Measurements from ENCODE around the gene PRMT5. TPM values are rescaled to one million over a fixed set of nuclear protein-coding genes. Genes with fewer than 3 reads are reported as not detected.

Gene PRMT5
- total RNA-seq, 4 donors from 2014 or later, result 67.2 to 83.2 (median 78.6) TPM

GRCh38 chr14:22887260-22887989 lies 41.8 kb downstream of the PRMT5 start:
- Histone ChIP-seq H3K4me3 (peak overlapping the region; percentile 52 to 65 (median 58)), H3K4me1 (peaks cover 0 to 8% of the 10 kb centered on the region in 2 donors), H3K36me3 (no peaks in the 10 kb centered on the region), H3K27me3 (peaks cover 3 to 34% (median 26%) of the 10 kb centered on the region in 3 donors), H3K9me3 (no peaks in the 10 kb centered on the region), H3K27ac (no peak overlapping the region)
- TF ChIP-seq CTCF (IDR thresholded peaks at IDR 0.05 in 4 of 5, conservative IDR thresholded peaks at IDR 0.05 in 1 of 5) (no peak), POLR2A (IDR thresholded peaks at IDR 0.05) (no peak)
- in situ Hi-C loops (cut with MboI; ENCODE audit: low sequenced_read_pairs in 4 of 4) (no loop called here), intact Hi-C loops (cut with DNase I; ENCODE audit: low total_unique reads) (no loop called here)
- DNase-seq, result no peak
- ATAC-seq, result peak; percentile 21 to 35

GRCh38 chr14:22886500-22887259 lies 42.5 kb downstream of the PRMT5 start:
- Histone ChIP-seq H3K9me3 (no peaks in the 10 kb centered on the region), H3K27me3 (peaks cover 9 to 34% (median 26%) of the 10 kb centered on the region in 3 donors), H3K27ac (no peak overlapping the region), H3K36me3 (no peaks in the 10 kb centered on the region), H3K4me1 (peaks cover 0 to 8% of the 10 kb centered on the region in 2 donors), H3K4me3 (peak overlapping the region; percentile 52 to 65 (median 58))
- ATAC-seq, result peak; percentile 37 to 51
- peak in 1 of 2 donors; percentile 14 for DNase-seq
- in situ Hi-C loops (cut with MboI; ENCODE audit: low sequenced_read_pairs in 4 of 4), result no loop called here
- TF ChIP-seq CTCF (IDR thresholded peaks at IDR 0.05 in 4 of 5, conservative IDR thresholded peaks at IDR 0.05 in 1 of 5) (no peak), POLR2A (IDR thresholded peaks at IDR 0.05) (no peak)
- intact Hi-C loops (cut with DNase I; ENCODE audit: low total_unique reads), result no loop called here

- ATAC-seq (no peak), DNase-seq (no peak)
- TF ChIP-seq POLR2A (IDR thresholded peaks at IDR 0.05) (no peak), CTCF (IDR thresholded peaks at IDR 0.05 in 4 of 5, conservative IDR thresholded peaks at IDR 0.05 in 1 of 5) (no peak)
- Histone ChIP-seq H3K27me3 (peaks cover 9 to 34% (median 26%) of the 10 kb centered on the region in 3 donors), H3K36me3 (no peaks in the 10 kb centered on the region), H3K27ac (no peak overlapping the region), H3K9me3 (no peaks in the 10 kb centered on the region), H3K4me1 (peaks cover 0 to 8% of the 10 kb centered on the region in 2 donors), H3K4me3 (no peak overlapping the region)
- in situ Hi-C loops (cut with MboI; ENCODE audit: low sequenced_read_pairs in 4 of 4) (no loop called here), intact Hi-C loops (cut with DNase I; ENCODE audit: low total_unique reads) (no loop called here)
Measured at GRCh38 chr14:22885975-22886374, 43.2 kb downstream of the PRMT5 start.

GRCh38 chr14:22884738-22885523 lies 44.2 kb downstream of the PRMT5 start:
- in situ Hi-C loops (cut with MboI; ENCODE audit: low sequenced_read_pairs in 4 of 4), result no loop called here

More at GRCh38 chr14:22884738-22885523, 44.2 kb downstream of the PRMT5 start:
- H3K4me3 ChIP-seq, result no peak overlapping the region
- no peaks in the 10 kb centered on the region for H3K36me3 ChIP-seq
- peaks cover 0 to 8% of the 10 kb centered on the region in 2 donors for H3K4me1 ChIP-seq
- TF ChIP-seq CTCF (IDR thresholded peaks at IDR 0.05 in 4 of 5, conservative IDR thresholded peaks at IDR 0.05 in 1 of 5) (no peak), POLR2A (IDR thresholded peaks at IDR 0.05) (no peak)
- no peak for DNase-seq
- H3K27me3 ChIP-seq, result peaks cover 9 to 34% (median 26%) of the 10 kb centered on the region in 3 donors
- intact Hi-C loops (cut with DNase I; ENCODE audit: low total_unique reads), result no loop called here
- H3K27ac ChIP-seq, result no peak overlapping the region
- H3K9me3 ChIP-seq, result no peaks in the 10 kb centered on the region
- ATAC-seq, result no peak

All from gastrocnemius medialis (tissue), 4 donors.